ENCODE measurements around the gene BDKRB2. TPM values are rescaled to one million over a fixed set of nuclear protein-coding genes. Genes with fewer than 3 reads are reported as not detected.

BDKRB2 gene
- total and polyA plus RNA-seq, 2 of the 8 experiments (the other 6 are each of a cell fraction or from before 2014, with no cell fraction given), result 0.13 to 0.21 TPM

- no peak for TF ChIP-seq ATF2 (IDR thresholded peaks at IDR 0.05; ENCODE audit: low read length)
- no peak for TF ChIP-seq CTCF (IDR thresholded peaks at IDR 0.05; ENCODE audit: control extremely low read depth in 1 of 3, insufficient read depth in 1 of 3, low read depth in 1 of 3, low read length in 3 of 3)
Measured at GRCh38 chr14:96205978-96206360, 1.3 kb downstream of the BDKRB2 start (continued).

Data from H1 (cell line).